GM23338 (cell line): ENCODE results near the gene LFNG. TPM values are rescaled to one million over a fixed set of nuclear protein-coding genes. Genes with fewer than 3 reads are reported as not detected.

Experiments used
- ATAC-seq: fragments of 200-7000 bp; cut with Tn5 transposase; 3 replicates; pipeline ENCODE4 v1.9.1; 2020
- DNase-seq: peaks from one replicate; pipeline ENCODE4 v3.0.0-alpha.2; 2015; ENCODE audit warnings: low spot score
- H2AFZ ChIP-seq: fragments of 200-600 bp; sonication (generic); 2 replicates; pipeline ENCODE4 v1.8.0; 2016; ENCODE audit warnings: antibody characterized with exemption, mild to moderate bottlenecking, moderate library complexity
- H3F3A ChIP-seq: fragments of 200-600 bp; sonication (generic); replicated peaks from 2 replicates; pipeline ENCODE4 v1.8.0; 2017; ENCODE audit warnings: antibody characterized with exemption, mixed run types, low read depth
- H3K27ac ChIP-seq: fragments of 200-600 bp; sonication (generic); 2 replicates; pipeline ENCODE4 v1.6.1; 2016; ENCODE audit warnings: low read depth
- H3K27me3 ChIP-seq: fragments of 200-600 bp; sonication (generic); 2 replicates; pipeline ENCODE4 v1.8.0; 2016; ENCODE audit warnings: mild to moderate bottlenecking, mixed run types, moderate library complexity; ENCODE audit not compliant: insufficient read depth
- H3K36me3 ChIP-seq: fragments of 200-600 bp; sonication (generic); 2 replicates; pipeline ENCODE4 v1.8.0; 2016; ENCODE audit warnings: mild to moderate bottlenecking; ENCODE audit not compliant: insufficient read depth
- H3K4me1 ChIP-seq: fragments of 200-600 bp; sonication (generic); 2 replicates; pipeline ENCODE4 v1.8.0; 2016; ENCODE audit warnings: mild to moderate bottlenecking, moderate library complexity; ENCODE audit not compliant: insufficient read depth
- H3K4me2 ChIP-seq: fragments of 200-600 bp; sonication (generic); 2 replicates; pipeline ENCODE4 v1.7.1; 2017; ENCODE audit warnings: mixed run types
- H3K4me3 ChIP-seq: fragments of 200-600 bp; sonication (generic); 2 replicates; pipeline ENCODE4 v1.6.1; 2016; ENCODE audit warnings: mixed run types
- H3K79me2 ChIP-seq: fragments of 200-600 bp; sonication (generic); replicated peaks from 2 replicates; pipeline ENCODE4 v1.8.0; 2017; ENCODE audit warnings: mild to moderate bottlenecking; ENCODE audit not compliant: insufficient read depth
- H3K9me2 ChIP-seq: fragments of 200-600 bp; sonication (generic); 2 replicates; pipeline ENCODE4 v1.8.0; 2017; ENCODE audit not compliant: insufficient read depth
- H4K20me1 ChIP-seq: fragments of 200-600 bp; sonication (generic); replicated peaks from 2 replicates; pipeline ENCODE4 v1.8.0; 2017; ENCODE audit warnings: mild to moderate bottlenecking; ENCODE audit not compliant: insufficient read depth
- H3K27ac Mint-ChIP-seq: 2 replicates; pipeline ENCODE4 v1.8.0; 2020; ENCODE audit warnings: inconsistent platforms, mild to moderate bottlenecking, moderate library complexity, mixed read lengths
- H3K27me3 Mint-ChIP-seq: 3 replicates; pipeline ENCODE4 v1.8.0; 2022; ENCODE audit warnings: low read depth, mild to moderate bottlenecking, moderate library complexity, mixed read lengths, inconsistent platforms; ENCODE audit not compliant: insufficient read depth, poor library complexity
- H3K36me3 Mint-ChIP-seq: 3 replicates; pipeline ENCODE4 v1.8.0; 2021; ENCODE audit warnings: low read depth, mild to moderate bottlenecking, inconsistent platforms, moderate library complexity, mixed read lengths
- H3K4me1 Mint-ChIP-seq: 3 replicates; pipeline ENCODE4 v1.8.0; 2020; ENCODE audit warnings: mild to moderate bottlenecking, inconsistent platforms, mixed read lengths
- H3K4me3 Mint-ChIP-seq: 3 replicates; pipeline ENCODE4 v1.8.0; 2021; ENCODE audit warnings: moderate library complexity, mild to moderate bottlenecking, inconsistent platforms, mixed read lengths
- H3K9me3 Mint-ChIP-seq: 3 replicates; pipeline ENCODE4 v1.8.0; 2020; ENCODE audit warnings: moderate library complexity, mild to moderate bottlenecking, inconsistent platforms, mixed read lengths
- JUNB ChIP-seq: IDR thresholded peaks from one replicate; pipeline ENCODE4 v1.6.1; 2016; ENCODE audit warnings: antibody characterized with exemption; ENCODE audit not compliant: unreplicated experiment
- polyA plus RNA-seq: library from polyadenylated mRNA; unstranded; fragments of >200 nt; fragmentation: Nextera tagmentation; extraction: Ambion mirVana; gene quantifications from 2 replicates; pipeline ENCODE4 v1.2.1, GENCODE V29; 2016
- total RNA-seq: library from RNA; depleted of rRNA; stranded (reverse); fragments of >200 nt; shearing (Covaris generic); gene quantifications from 2 replicates; pipeline ENCODE4 v1.2.3, GENCODE V29; 2014
- TF ChIP-seq, protein P1 (sequence below), 2 experiments: fragments of 200-600 bp in 1 of 2; sonication (generic) in 1 of 2; conservative IDR thresholded peaks; 2 replicates each; pipeline versions ENCODE4 v1.5.1 to v1.6.1; 2016 to 2017; ENCODE audit warnings: antibody characterized with exemption in 2 of 2, low read depth in 2 of 2, mild to moderate bottlenecking in 2 of 2, moderate library complexity in 1 of 2
- TF ChIP-seq, protein P2 (sequence below): IDR thresholded peaks from one replicate; pipeline ENCODE4 v1.6.1; 2018; ENCODE audit warnings: antibody characterized with exemption; ENCODE audit not compliant: unreplicated experiment
- TF ChIP-seq, protein P3 (sequence below): fragments of 250-450 bp; sonication (Bioruptor Pico); IDR thresholded peaks from 2 replicates; pipeline ENCODE4 v1.5.0; 2020; ENCODE audit warnings: mild to moderate bottlenecking, moderate library complexity

The LFNG gene
- total and polyA plus RNA-seq, 2 experiments from 2014 or later = 1.7 to 35.4 TPM

DNA sequence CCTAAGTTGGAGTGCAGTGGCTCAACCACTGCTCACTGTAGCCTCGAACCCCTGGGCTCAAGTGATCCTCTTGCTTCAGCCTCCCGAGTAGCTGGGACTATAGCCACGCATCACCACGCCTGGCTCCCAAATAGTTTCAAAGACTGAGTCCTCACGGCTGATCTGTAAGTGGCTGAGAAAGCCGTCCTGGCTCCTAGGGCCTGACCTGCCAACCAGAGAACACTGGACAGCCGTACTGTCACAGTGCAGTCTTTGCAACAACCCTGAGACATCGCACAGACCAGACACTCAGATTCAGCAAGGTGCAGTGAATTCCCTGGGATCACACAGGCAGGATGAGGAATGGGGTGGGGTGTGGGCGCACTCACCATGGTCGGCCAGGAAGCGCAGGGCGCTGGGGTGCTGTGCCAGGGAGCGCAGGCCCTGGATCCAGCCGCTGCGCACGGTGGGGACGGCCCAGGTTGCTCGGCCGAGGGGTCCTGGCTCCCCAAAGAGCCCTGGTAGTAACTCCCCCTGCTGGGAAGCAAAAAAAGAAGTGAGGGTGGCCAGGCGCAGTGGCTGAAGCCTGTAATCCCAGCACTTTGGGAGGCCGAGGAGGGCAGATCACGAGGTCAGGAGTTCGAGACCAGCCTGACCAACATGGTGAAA lies 25.1 kb downstream of the LFNG start:
- Histone ChIP-seq H3K4me2 (no peak overlapping the region), H3K27me3 (no peaks in the 10 kb centered on the region), H3K27ac (no peak overlapping the region), H3K79me2 (peaks cover 5% of the 10 kb centered on the region; the same call in 1 of the 2 replicates), H3K4me3 (no peak overlapping the region), H3K9me2 (no peaks in the 10 kb centered on the region), H3K4me1 (no peaks in the 10 kb centered on the region), H4K20me1 (peaks cover 3% of the 10 kb centered on the region; the same call in 1 of the 2 replicates), H3F3A (0 out of 2 replicates have a peak, but pooled peaks cover 8% of the 10 kb centered on the region), H3K36me3 (peaks cover 5% of the 10 kb centered on the region; the same call in 1 of the 2 replicates), H2AFZ (no peak overlapping the region)
- no peak for DNase-seq
- Mint-ChIP-seq H3K27ac (peak overlapping the region; percentile 62; the same call in 1 of the 2 replicates), H3K4me1 (no peaks in the 10 kb centered on the region), H3K4me3 (no peak overlapping the region), H3K27me3 (peaks cover 2% of the 10 kb centered on the region), H3K36me3 (peaks cover 45% of the 10 kb centered on the region), H3K9me3 (no peaks in the 10 kb centered on the region)
- no peak for ATAC-seq
- TF ChIP-seq, protein P1, sequence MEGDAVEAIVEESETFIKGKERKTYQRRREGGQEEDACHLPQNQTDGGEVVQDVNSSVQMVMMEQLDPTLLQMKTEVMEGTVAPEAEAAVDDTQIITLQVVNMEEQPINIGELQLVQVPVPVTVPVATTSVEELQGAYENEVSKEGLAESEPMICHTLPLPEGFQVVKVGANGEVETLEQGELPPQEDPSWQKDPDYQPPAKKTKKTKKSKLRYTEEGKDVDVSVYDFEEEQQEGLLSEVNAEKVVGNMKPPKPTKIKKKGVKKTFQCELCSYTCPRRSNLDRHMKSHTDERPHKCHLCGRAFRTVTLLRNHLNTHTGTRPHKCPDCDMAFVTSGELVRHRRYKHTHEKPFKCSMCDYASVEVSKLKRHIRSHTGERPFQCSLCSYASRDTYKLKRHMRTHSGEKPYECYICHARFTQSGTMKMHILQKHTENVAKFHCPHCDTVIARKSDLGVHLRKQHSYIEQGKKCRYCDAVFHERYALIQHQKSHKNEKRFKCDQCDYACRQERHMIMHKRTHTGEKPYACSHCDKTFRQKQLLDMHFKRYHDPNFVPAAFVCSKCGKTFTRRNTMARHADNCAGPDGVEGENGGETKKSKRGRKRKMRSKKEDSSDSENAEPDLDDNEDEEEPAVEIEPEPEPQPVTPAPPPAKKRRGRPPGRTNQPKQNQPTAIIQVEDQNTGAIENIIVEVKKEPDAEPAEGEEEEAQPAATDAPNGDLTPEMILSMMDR (conservative IDR thresholded peaks at IDR 0.05; ENCODE audit: low read depth in 2 of 2) = peak in 1 of 2 experiments; percentile 21; a peak in 1 of 4 replicates
- TF ChIP-seq, protein P2, sequence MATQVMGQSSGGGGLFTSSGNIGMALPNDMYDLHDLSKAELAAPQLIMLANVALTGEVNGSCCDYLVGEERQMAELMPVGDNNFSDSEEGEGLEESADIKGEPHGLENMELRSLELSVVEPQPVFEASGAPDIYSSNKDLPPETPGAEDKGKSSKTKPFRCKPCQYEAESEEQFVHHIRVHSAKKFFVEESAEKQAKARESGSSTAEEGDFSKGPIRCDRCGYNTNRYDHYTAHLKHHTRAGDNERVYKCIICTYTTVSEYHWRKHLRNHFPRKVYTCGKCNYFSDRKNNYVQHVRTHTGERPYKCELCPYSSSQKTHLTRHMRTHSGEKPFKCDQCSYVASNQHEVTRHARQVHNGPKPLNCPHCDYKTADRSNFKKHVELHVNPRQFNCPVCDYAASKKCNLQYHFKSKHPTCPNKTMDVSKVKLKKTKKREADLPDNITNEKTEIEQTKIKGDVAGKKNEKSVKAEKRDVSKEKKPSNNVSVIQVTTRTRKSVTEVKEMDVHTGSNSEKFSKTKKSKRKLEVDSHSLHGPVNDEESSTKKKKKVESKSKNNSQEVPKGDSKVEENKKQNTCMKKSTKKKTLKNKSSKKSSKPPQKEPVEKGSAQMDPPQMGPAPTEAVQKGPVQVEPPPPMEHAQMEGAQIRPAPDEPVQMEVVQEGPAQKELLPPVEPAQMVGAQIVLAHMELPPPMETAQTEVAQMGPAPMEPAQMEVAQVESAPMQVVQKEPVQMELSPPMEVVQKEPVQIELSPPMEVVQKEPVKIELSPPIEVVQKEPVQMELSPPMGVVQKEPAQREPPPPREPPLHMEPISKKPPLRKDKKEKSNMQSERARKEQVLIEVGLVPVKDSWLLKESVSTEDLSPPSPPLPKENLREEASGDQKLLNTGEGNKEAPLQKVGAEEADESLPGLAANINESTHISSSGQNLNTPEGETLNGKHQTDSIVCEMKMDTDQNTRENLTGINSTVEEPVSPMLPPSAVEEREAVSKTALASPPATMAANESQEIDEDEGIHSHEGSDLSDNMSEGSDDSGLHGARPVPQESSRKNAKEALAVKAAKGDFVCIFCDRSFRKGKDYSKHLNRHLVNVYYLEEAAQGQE = no peak

DNA sequence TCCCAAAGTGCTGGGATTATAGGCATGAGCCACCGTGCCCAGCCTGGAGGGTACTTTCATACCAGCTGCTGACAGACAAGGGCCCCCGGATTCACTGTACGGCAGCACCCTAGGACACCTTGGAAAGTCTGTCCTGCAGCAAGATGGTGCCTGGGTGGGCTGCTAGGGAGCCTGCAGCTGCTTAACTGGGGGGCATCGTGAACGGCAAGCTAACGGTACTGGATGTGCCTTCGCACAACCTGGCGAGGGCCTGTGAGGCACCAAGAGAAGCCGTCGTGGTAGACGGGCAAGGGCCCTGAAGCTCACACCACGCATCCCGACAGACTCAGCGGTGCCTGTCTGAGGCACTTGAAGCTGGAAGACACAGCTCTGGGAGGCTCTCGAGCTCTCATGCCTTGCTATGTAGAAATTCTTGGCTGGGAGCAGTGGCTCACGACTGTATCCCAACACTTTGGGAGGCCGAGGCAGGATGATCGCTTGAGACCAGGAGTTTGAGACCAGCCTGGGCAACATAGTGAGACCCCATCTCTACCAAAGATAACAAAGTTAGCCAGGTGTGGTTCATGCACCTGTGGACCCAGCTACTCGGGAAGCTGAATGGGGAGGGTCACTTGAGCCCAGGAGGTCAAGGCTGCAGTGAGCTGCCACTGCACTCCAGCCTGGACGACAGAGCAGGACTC lies 26.3 kb downstream of the LFNG start:
- Histone ChIP-seq H3K79me2 (peaks cover 9% of the 10 kb centered on the region; the same call in 1 of the 2 replicates), H3K27me3 (no peaks in the 10 kb centered on the region), H3K4me1 (no peaks in the 10 kb centered on the region), H2AFZ (no peak overlapping the region), H3F3A (0 out of 2 replicates have a peak, but pooled peaks cover 8% of the 10 kb centered on the region), H4K20me1 (no peaks in the 10 kb centered on the region; the same call in 1 of the 2 replicates), H3K9me2 (no peaks in the 10 kb centered on the region), H3K27ac (no peak overlapping the region), H3K4me3 (no peak overlapping the region), H3K36me3 (peaks cover 5% of the 10 kb centered on the region), H3K4me2 (no peak overlapping the region)
- ATAC-seq (no peak), DNase-seq (no peak)
- H3K27ac Mint-ChIP-seq = no peak overlapping the region
- no peak overlapping the region for H3K4me3 Mint-ChIP-seq
- H3K36me3 Mint-ChIP-seq = peaks cover 53% of the 10 kb centered on the region
- no peaks in the 10 kb centered on the region for H3K4me1 Mint-ChIP-seq
- no peaks in the 10 kb centered on the region for H3K9me3 Mint-ChIP-seq
- H3K27me3 Mint-ChIP-seq = peaks cover 2% of the 10 kb centered on the region
- TF ChIP-seq, protein P3, sequence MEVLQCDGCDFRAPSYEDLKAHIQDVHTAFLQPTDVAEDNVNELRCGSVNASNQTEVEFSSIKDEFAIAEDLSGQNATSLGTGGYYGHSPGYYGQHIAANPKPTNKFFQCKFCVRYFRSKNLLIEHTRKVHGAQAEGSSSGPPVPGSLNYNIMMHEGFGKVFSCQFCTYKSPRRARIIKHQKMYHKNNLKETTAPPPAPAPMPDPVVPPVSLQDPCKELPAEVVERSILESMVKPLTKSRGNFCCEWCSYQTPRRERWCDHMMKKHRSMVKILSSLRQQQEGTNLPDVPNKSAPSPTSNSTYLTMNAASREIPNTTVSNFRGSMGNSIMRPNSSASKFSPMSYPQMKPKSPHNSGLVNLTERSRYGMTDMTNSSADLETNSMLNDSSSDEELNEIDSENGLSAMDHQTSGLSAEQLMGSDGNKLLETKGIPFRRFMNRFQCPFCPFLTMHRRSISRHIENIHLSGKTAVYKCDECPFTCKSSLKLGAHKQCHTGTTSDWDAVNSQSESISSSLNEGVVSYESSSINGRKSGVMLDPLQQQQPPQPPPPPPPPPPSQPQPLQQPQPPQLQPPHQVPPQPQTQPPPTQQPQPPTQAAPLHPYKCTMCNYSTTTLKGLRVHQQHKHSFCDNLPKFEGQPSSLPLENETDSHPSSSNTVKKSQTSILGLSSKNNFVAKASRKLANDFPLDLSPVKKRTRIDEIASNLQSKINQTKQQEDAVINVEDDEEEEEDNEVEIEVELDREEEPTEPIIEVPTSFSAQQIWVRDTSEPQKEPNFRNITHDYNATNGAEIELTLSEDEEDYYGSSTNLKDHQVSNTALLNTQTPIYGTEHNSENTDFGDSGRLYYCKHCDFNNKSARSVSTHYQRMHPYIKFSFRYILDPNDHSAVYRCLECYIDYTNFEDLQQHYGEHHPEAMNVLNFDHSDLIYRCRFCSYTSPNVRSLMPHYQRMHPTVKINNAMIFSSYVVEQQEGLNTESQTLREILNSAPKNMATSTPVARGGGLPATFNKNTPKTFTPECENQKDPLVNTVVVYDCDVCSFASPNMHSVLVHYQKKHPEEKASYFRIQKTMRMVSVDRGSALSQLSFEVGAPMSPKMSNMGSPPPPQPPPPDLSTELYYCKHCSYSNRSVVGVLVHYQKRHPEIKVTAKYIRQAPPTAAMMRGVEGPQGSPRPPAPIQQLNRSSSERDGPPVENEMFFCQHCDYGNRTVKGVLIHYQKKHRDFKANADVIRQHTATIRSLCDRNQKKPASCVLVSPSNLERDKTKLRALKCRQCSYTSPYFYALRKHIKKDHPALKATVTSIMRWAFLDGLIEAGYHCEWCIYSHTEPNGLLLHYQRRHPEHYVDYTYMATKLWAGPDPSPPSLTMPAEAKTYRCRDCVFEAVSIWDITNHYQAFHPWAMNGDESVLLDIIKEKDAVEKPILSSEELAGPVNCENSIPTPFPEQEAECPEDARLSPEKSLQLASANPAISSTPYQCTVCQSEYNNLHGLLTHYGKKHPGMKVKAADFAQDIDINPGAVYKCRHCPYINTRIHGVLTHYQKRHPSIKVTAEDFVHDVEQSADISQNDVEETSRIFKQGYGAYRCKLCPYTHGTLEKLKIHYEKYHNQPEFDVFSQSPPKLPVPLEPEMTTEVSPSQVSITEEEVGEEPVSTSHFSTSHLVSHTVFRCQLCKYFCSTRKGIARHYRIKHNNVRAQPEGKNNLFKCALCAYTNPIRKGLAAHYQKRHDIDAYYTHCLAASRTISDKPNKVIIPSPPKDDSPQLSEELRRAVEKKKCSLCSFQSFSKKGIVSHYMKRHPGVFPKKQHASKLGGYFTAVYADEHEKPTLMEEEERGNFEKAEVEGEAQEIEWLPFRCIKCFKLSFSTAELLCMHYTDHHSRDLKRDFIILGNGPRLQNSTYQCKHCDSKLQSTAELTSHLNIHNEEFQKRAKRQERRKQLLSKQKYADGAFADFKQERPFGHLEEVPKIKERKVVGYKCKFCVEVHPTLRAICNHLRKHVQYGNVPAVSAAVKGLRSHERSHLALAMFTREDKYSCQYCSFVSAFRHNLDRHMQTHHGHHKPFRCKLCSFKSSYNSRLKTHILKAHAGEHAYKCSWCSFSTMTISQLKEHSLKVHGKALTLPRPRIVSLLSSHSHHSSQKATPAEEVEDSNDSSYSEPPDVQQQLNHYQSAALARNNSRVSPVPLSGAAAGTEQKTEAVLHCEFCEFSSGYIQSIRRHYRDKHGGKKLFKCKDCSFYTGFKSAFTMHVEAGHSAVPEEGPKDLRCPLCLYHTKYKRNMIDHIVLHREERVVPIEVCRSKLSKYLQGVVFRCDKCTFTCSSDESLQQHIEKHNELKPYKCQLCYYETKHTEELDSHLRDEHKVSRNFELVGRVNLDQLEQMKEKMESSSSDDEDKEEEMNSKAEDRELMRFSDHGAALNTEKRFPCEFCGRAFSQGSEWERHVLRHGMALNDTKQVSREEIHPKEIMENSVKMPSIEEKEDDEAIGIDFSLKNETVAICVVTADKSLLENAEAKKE (CRISPR knock-in tag) = no peak
- TF ChIP-seq, protein P1 (conservative IDR thresholded peaks at IDR 0.05; ENCODE audit: low read depth in 2 of 2) = no peak
- no peak for TF ChIP-seq JUNB
